Activated CD4-positive, alpha-beta T cell treated with anti-CD3 and anti-CD28 coated beads, Interleukin-2, Interleukin-6, amounts not matched to agents 100 ng/mL and 50 ng/mL, durations not matched to agents 16 hours and 8 hours (primary cell): ENCODE results near the gene POM121L2.
A peak's percentile ranks its signal among the peaks of the same experiment; 100 is the strongest.
"Not testable (repeated sequence)": the region's sequence is repeated elsewhere in the genome, so short reads cannot be mapped to it uniquely, and the experiment has no call there.

Experiments
- DNase-seq: peaks from one replicate; pipeline ENCODE4 v3.0.0-alpha.2; 2020

POM121L2 gene

GRCh38 chr6:27293436-27294098 is 18.5 kb downstream of the POM121L2 start:
- DNase-seq = peak; percentile 61

GRCh38 chr6:27290850-27291208 is 21.2 kb downstream of the POM121L2 start:
- no peak for DNase-seq

GRCh38 chr6:27290065-27290849 is 21.8 kb downstream of the POM121L2 start:
- peak; percentile 80 for DNase-seq

- no peak for DNase-seq
Observed at GRCh38 chr6:27288136-27289044, 23.7 kb downstream of the POM121L2 start.

GRCh38 chr6:27287751-27288135 is 24.3 kb downstream of the POM121L2 start:
- DNase-seq = no peak

- DNase-seq = no peak
Observed at GRCh38 chr6:27286141-27286540, 25.9 kb downstream of the POM121L2 start.

GRCh38 chr6:27283279-27283678 is 28.8 kb downstream of the POM121L2 start:
- DNase-seq = no peak

- no peak for DNase-seq
Observed at GRCh38 chr6:27281569-27281968, 30.5 kb downstream of the POM121L2 start.

- no peak for DNase-seq
Observed at GRCh38 chr6:27281105-27281539, 31.0 kb downstream of the POM121L2 start.

GRCh38 chr6:27280540-27281000 is 31.5 kb downstream of the POM121L2 start:
- DNase-seq = no peak

- DNase-seq = peak; percentile 83
Observed at GRCh38 chr6:27280064-27280539, 32.0 kb downstream of the POM121L2 start.

- no peak for DNase-seq
Observed at GRCh38 chr6:27279513-27280063, 32.5 kb downstream of the POM121L2 start.

GRCh38 chr6:27275025-27275956 is 36.8 kb downstream of the POM121L2 start:
- peak; percentile 70 for DNase-seq

- no peak for DNase-seq
Observed at GRCh38 chr6:27273783-27274182, 38.3 kb downstream of the POM121L2 start.

- DNase-seq = no peak
Observed at GRCh38 chr6:27268803-27269202, 43.3 kb downstream of the POM121L2 start.

GRCh38 chr6:27267857-27268434 is 44.1 kb downstream of the POM121L2 start:
- DNase-seq = no peak

GRCh38 chr6:27267003-27267402 is 45.1 kb downstream of the POM121L2 start:
- DNase-seq = not testable (repeated sequence)

- DNase-seq = no peak
Observed at GRCh38 chr6:27263886-27264285, 48.2 kb downstream of the POM121L2 start.

- DNase-seq = peak; percentile 28
Observed at GRCh38 chr6:27260836-27261375, 51.2 kb downstream of the POM121L2 start.

- DNase-seq = no peak
Observed at GRCh38 chr6:27260369-27260768, 51.7 kb downstream of the POM121L2 start.
